Stimulated activated CD8-positive, alpha-beta memory T cell treated with anti-CD3 and anti-CD28 coated beads, Interleukin-7, amount 100 ng/mL, for 1 hour (primary cell): Measurements from ENCODE around the gene AGTR2.
"Not testable (repeated sequence)": the region's sequence is repeated elsewhere in the genome, so short reads cannot be mapped to it uniquely, and the experiment has no call there.

Experiments
- DNase-seq, 2 donors: peaks; one replicate each; pipeline ENCODE4 v3.0.0-alpha.2; 2020; ENCODE audit warnings: low read depth in 2 of 2

AGTR2 gene

DNA sequence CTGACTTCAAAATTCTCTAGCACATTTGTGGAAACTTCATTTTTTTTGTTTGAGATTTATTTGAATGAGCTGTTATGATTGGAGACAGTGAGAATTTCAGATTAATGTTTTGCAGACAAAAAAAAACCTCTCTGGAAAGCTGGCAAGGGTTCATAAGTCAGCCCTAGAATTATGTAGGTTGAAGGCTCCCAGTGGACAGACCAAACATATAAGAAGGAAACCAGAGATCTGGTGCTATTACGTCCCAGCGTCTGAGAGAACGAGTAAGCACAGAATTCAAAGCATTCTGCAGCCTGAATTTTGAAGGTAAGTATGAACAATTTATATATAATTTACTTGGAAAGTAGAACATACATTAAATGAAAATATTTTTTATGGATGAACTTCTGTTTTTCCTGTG, at the start of gene AGTR2:
AGTR2 (plus strand) TSS at position 234 of the 400 bp plus-strand sequence. CDS start 1,537 bp downstream, outside the sequence.
- DNase-seq: no peak

DNA sequence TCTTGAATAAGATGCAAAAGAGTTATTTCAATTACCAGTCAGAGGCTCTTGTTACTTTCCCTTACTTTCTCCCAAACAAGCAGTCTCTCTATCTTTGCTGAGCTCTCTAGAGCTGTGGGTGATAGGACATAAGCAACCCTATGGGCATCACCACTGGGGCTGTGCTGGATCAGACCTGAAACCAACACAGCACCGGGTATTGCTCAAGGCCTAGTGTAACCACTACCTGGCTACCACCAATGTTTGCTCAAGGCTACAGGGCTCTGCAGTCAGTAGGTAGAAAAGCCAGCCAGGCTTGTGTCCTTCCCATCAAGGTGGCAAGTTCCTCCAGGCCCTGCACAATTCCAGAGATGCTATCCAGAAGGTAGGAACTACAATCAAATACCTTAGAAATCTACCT, 35.3 kb upstream of the AGTR2 start:
- no peak for DNase-seq

DNA sequence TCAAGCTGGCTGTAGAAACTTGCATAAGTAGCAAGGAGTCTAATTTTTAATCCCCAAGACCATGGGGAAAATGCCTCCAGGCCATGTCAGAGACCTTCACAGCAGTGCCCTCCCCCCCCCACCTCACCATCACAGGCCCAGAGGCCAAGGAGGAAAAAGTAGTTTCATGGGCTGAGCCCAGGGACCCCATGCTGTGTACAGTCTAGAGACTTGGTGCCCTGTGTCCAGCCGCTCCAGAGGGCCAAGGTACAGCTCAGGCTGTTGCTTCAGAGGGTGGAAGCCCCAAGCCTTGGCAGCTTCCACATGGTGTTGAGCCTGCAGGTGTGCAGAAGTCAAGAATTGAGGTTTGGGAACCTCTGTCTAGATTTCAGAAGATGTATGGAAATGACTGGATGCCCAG, 29.3 kb upstream of the AGTR2 start:
- not testable (repeated sequence) for DNase-seq

DNA sequence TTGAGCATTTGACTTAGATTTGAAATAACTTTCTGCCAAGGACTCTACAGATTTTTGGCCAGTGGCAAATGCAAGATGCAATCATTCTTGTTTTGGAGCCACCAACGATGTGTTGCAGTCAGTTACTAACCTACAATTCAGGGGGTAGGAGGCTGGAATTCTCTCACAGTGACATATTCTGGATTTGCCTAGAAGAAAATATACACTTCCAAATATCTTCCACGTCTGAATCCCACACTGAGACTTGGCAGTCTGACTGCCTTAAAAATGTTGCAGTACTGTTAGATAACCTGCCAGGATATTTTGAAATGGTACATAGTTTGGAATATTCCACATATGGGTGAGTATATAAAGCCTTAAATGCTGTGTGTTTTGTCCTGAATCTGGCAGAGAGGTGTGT, 27.6 kb upstream of the AGTR2 start:
- no peak for DNase-seq

- no peak for DNase-seq
Measured at GRCh38 chrX:116172976-116173375, 2.4 kb downstream of the AGTR2 start.

DNA sequence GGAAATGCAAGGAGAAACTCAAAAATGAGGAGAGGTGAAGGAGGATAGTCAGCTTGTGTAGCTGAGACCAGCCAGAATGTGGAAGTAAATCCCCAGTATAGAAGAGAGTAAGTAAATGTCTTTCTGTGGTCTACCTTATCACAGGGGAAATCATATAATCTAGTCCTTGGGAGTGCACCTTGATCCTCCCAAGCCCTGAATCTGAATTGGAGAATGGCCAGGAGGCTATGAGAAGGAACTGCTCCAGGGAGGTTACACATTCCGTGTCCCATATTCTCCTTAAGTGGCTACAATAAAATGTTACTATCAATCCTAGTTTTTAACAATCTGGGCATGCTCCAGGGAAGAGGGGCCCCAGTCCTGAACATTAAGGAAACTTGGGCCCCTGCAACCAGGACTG, 10.8 kb downstream of the AGTR2 start:
- no peak for DNase-seq

DNA sequence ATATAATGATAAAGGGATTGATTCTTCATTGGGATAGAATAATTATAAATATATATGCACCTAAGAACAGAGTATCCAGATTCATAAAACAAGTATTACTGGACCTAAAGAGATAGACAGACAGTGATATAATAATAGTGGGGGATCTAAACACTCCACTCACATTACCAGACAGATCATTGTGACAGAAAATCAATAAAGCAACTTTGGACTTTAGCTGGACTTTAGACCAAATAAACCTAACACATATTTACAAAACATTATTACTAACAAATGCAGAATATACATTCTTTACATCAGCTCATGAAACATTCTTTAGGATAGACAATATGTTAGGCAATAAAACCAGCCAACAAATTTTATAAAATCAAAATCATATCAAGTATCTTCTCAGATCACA, 14.6 kb downstream of the AGTR2 start:
- no peak for DNase-seq

DNA sequence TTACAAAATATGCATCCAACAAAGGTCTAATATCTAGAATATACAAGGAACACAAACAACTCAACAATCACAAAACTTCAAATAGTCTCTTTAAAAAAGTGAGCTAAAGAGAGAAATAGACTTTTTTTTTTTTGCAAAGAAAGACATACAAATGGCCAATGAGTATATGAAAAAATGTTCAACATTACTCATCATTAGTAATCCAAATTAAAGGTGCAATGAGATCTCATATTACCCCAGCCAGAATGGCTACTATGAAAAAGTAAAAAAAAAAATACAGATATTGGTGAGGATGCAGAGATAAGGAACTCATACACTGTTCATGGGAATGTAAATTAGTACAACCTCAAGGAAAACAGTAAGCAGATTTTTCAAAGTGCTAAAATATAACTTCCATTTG, 24.1 kb downstream of the AGTR2 start:
- no peak for DNase-seq

DNA sequence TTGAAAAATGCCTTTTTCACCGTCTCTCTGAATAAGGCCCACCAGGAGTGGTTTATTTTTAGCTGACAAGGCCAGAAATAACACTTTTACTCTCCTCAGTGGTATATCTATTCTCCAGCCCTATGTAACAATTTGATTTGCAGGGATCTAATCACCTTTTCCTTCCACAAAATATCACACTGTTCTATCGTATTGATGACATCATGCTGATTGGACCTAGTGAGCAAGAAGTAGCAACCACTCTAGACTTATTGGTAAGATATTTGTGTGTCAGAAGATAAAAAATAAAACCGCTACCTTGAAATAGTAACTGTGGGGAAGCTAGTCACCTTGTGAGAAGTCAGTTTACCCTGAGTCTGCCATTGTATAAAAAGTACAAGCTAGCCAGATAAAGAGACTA, 27.7 kb downstream of the AGTR2 start:
- no peak for DNase-seq

DNA sequence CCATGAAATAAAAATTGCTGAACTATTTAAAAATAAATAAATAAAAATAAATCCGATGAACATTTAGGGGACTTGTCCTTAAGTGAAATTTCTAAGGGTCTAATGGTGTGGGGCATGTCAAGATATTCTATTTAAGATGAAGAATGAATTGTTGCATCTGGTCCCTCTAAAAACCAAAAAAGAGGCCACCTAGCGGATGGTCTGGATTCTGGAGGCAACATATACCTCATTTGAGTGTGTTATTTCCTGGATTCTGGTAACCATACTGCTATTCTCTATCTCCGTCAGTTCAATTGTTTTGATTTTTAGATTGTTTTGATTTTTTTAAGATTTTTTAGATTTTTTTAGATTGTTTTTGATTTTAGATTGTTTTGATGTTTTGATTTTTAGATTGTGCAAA, 28.3 kb downstream of the AGTR2 start:
- no peak for DNase-seq

DNA sequence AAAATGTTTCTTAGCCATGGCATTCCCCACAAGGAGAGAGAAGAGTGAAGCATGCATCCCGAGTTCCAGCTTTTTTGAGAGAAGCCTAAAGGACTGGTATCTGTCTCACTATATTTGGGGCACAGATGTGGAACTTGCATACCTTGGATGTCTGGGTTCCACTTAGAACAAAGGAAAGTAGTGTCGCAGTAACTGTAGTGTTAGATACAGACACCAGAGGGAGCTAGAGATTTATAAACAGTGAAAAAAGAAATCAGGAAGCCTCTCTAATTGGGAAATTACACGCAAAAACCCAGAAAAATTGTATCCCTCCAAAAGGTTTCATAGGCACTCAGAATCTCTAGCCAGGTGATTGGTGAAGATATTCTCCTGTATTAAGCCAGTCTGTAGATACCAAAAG, 34.4 kb downstream of the AGTR2 start:
- no peak for DNase-seq

- DNase-seq: no peak
Measured at GRCh38 chrX:116213262-116213661, 42.7 kb downstream of the AGTR2 start.

- DNase-seq: not testable (repeated sequence)
Measured at GRCh38 chrX:116217080-116217479, 46.5 kb downstream of the AGTR2 start.
